Measurements from ENCODE around the gene FIBCD1.

FIBCD1 gene

GRCh38 chr9:130923611-130924447, 15.2 kb downstream of the FIBCD1 start:
- DNase-seq (ENCODE audit: low read depth in 4 of 4, low spot score in 1 of 4): no peak

- no peak for DNase-seq (ENCODE audit: low read depth in 4 of 4, low spot score in 1 of 4)
Observed at GRCh38 chr9:130922893-130923610, 16.0 kb downstream of the FIBCD1 start.

DNA sequence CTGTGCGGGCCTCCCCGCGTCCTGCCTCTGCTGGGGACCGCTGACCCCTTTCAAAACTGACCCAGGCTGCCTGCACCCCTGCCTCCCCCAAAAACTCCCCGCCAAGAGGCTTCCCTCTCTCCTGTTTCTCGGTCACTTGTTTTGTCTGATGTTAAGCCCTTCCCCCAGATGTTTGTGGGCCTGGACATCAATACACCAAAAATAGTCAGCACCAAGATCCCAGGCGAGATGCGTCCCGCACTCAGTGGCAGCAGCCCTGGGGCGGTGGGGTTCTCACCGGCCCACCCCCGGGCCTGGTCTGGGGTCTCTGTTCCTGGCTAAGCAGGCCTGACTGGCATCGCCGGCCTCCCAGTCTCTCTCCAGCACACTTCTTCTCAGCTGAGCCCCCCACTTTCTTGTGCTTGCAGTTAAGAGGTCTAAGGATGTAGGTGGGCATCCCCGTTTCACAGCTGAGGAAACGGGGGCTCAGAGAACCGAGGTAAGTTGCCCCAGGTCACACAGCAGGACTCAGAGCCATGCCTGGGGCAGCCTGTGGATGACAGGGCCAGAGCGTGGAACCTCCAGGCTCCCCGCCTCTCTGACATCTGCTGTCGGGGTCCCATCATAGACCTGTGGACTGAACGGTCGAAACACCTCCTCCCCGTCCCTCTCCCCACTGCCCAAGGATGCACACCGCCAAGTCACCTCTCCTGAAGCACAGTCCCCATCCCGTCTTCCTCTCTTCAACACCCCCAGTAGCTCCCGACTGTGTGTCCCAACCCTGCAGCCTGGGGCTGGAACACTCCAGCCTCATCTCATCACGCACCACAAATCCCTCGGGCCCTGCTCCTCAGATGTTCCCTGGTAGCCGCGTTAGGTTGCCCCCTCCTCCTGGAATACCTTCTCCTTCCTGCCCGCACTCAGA, 16.8 kb downstream of the FIBCD1 start:
- no peak for DNase-seq (ENCODE audit: low read depth in 4 of 4, low spot score in 1 of 4)

GRCh38 chr9:130921300-130921988, 17.6 kb downstream of the FIBCD1 start:
- DNase-seq (ENCODE audit: low read depth in 4 of 4, low spot score in 1 of 4): no peak

- DNase-seq (ENCODE audit: low read depth in 4 of 4, low spot score in 1 of 4): no peak
Observed at GRCh38 chr9:130920762-130921299, 18.2 kb downstream of the FIBCD1 start.

- DNase-seq (ENCODE audit: low read depth in 4 of 4, low spot score in 1 of 4): no peak
Observed at GRCh38 chr9:130920233-130920632, 18.8 kb downstream of the FIBCD1 start.

DNA sequence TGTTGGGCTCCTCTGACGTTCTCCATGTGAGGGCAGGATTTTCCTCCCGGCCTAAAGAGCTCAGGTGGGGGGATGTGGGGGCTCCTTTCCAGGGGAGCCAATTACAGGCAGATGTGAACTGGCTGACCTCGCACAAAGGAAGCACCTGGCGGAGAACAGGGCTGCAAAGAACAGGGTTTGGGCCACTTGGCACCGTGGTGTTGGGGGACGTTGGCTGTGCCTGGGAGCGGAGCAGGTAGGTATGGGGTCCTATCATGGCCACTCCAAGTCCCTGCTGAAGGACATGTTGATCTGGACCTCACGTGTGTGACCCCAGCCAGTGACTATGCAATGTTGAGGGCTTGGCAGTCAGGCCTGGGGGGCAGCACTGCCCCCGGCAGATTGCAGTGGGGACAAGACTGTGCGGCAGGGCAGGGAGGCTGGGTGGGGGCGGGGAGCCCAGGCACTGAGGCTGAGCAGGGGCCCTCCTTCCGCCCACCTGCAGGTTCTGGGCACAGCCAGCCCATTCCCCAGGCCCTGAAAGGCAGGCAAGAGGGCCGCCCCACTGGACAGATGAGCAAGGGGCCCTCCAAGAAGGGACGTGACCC, 19.4 kb downstream of the FIBCD1 start:
- DNase-seq (ENCODE audit: low read depth in 4 of 4, low spot score in 1 of 4): no peak

DNA sequence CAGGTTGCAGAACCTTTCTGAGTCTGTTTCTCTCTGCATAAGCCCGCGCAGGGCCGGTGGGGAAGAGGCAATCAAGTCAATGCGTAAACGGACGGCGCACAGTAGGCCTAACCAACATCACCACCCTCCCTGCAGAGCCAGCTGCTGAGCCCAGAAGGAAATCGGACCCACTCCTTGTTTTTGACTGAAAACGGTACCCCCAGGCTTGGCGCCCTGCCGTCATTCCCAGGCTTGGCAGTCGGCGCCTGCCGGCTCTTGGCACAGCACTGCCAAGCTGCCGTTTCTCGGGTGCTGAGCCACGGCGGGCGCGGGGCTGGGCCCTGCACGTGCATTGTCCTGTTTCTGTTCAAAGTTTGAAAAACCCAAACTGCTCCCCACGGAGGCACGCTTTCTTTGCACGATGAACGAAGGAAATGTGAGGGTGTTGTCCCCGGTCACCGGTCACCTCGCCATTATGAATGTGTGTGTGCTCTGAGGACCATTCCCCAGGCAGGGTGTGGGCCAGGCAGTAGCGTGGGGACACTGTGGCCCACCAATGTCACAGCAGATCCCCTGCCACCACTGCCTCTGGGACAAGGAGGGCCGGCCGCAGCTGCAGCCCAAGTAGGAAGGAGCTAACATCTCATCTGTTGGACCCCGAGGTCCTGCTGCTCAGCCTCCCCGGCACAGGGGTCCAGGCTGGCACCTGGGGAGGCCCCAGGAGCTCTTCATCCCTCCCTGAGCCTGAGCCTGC, 20.1 kb downstream of the FIBCD1 start:
- DNase-seq (ENCODE audit: low read depth in 4 of 4, low spot score in 1 of 4): no peak

DNA sequence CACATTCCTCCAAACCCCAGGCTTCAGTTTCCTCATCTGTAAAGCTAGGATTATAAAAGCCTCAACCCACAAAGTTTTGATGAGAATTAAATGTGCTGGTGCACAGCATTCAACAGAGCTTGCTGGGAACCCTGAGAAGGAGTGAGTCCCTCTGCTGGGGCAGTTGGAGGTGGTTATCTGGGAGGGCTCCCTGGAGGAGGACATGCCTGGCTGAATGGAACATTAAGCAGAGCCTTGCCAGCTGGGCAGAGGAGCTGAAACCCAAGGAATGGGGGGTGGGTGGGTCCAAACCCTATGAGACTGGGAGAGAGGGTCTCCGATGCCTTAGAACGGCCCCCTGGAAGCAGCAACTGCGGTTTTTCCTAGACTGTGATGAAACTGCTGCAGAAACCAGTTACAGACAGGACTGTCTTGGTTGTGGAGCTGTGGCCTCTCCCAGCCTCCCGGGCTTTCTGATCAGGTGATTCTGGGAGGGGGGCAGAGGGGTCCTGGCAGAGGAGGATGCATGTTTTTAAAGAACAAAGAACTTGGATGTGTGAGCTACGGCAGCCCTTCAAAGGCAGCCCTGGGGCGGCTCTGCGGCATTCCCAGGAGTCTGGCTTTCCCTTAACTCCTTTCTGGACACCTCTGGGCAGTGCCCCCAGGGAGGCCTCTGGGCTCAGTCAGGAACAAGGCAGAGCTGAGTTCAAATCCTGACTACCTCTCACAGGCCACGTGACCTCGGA, 20.8 kb downstream of the FIBCD1 start:
- DNase-seq (ENCODE audit: low read depth in 4 of 4, low spot score in 1 of 4): no peak

DNA sequence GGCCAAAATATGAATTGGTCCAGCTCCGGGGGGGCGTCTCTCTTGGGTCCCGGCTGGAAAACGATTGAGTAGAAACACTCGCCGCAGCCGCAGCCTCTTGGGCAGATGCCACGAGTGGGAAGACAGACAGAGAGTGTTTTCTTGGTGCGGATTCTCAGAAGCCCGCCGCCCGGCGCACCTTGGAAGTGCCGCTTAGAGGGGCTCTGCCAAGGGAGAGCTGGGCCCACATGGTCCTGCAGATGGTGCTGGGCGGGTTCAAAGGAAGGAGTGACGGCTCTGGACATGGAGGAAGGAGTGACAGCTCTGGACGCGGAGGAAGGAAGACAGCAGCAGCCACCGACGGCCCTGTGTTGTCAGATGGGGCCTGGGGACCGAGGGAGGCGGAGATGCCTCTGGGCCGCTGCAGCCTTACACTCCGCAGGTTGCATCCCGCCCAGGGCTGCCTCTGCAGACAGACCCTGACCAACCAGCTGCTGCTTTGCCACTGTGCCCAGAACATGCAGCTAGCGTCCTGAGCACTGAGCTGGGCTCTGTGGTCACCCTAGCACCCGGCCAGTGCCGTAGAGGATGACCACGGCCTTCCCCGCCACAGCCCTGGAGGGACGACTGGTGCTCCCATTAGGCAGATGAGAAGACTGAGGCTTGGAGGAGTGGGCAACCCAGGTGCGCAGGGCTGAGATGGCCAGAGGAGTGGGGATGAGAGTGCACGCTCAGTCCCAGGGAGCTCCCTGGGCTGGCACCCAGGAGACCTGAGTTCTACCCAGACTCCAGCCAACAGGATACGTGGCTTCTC, 21.7 kb downstream of the FIBCD1 start:
- DNase-seq (ENCODE audit: low read depth in 4 of 4, low spot score in 1 of 4): no peak

DNA sequence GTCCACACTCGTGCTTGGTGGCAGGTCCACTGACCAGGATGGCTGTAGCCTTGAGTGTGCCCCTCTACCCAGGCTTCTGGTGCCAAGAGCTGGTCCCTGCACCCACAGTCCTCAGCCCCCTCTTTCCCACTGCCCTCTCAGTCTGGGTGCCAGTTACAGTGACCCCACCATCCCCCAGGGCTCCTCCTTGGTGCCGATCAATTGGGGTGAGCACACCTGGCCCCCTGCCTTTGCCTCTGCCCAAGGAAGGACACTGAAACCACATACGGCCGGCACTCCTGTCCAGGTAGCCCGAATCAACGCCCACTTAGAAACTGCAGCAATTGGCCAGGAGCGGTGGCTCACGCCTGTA, 24.0 kb downstream of the FIBCD1 start:
- no peak for DNase-seq (ENCODE audit: low read depth in 4 of 4, low spot score in 1 of 4)

- DNase-seq (ENCODE audit: low read depth in 4 of 4, low spot score in 1 of 4): no peak
Observed at GRCh38 chr9:130914417-130915095, 24.5 kb downstream of the FIBCD1 start.

GRCh38 chr9:130913599-130914416, 25.2 kb downstream of the FIBCD1 start:
- no peak for DNase-seq (ENCODE audit: low read depth in 4 of 4, low spot score in 1 of 4)

DNA sequence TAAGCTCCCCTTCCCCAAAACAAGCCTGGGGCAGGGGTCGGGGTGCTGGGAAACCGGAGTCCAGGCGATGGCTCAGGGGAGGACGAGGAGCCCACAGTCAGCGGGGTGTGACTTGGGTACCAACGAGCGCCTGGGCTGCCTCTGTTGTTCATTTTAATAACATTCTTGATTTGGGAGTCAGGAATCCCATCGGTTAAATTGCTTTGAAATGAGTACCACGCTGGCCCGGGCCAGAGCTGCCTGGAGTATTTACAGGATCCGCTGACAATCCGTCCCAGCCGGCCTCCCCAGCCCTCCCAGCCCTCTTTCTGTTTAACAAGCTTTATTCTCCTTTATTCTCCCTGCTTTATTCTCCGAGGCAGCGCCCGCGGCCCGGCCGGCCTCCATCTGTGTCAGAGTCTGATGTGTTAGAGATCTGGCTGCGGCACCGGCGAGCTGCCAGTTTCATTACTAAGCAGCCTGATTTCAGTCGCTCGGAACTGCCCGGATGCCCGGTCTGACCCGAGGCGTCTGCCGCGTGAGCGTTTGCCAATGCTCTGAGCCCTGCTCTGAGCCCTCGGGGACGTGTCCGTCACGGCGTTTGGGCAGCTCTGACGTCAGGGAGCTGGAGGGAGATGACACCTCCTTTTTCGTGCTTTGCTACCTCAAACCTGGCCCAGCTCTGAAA, 26.0 kb downstream of the FIBCD1 start:
- DNase-seq (ENCODE audit: low read depth in 4 of 4, low spot score in 1 of 4): no peak

GRCh38 chr9:130911254-130912049, 27.6 kb downstream of the FIBCD1 start:
- DNase-seq (ENCODE audit: low read depth in 4 of 4, low spot score in 1 of 4): no peak

All from stimulated activated CD4-positive, alpha-beta T cell treated with anti-CD3 and anti-CD28 coated beads, Interleukin-1b, Interleukin-23, amount 100 ng/mL, for 24 hours (primary cell).